IPS-15b (cell line): ENCODE data around the gene NIPA2.
"Not testable (repeated sequence)": the region's sequence is repeated elsewhere in the genome, so short reads cannot be mapped to it uniquely, and the experiment has no call there.

Source experiments
- H3K27me3 ChIP-seq: one replicate; pipeline ENCODE4 v1.6.1; 2013; ENCODE audit warnings: low read length; ENCODE audit not compliant: control insufficient read depth, insufficient read depth
- H3K36me3 ChIP-seq: one replicate; pipeline ENCODE4 v1.6.1; 2013; ENCODE audit warnings: low read length; ENCODE audit not compliant: control insufficient read depth, insufficient read depth
- H3K4me1 ChIP-seq: one replicate; pipeline ENCODE4 v1.6.1; 2013; ENCODE audit warnings: mild to moderate bottlenecking, low read length; ENCODE audit not compliant: control insufficient read depth, insufficient read depth
- H3K4me3 ChIP-seq: one replicate; pipeline ENCODE4 v1.5.1; 2013; ENCODE audit warnings: low read depth, low read length
- H3K9ac ChIP-seq: one replicate; pipeline ENCODE4 v1.6.1; 2013; ENCODE audit warnings: low read depth, mild to moderate bottlenecking, low read length
- H3K9me3 ChIP-seq: one replicate; pipeline ENCODE4 v1.6.1; 2013; ENCODE audit warnings: mild to moderate bottlenecking, low read length; ENCODE audit not compliant: control insufficient read depth, insufficient read depth

Gene NIPA2

DNA sequence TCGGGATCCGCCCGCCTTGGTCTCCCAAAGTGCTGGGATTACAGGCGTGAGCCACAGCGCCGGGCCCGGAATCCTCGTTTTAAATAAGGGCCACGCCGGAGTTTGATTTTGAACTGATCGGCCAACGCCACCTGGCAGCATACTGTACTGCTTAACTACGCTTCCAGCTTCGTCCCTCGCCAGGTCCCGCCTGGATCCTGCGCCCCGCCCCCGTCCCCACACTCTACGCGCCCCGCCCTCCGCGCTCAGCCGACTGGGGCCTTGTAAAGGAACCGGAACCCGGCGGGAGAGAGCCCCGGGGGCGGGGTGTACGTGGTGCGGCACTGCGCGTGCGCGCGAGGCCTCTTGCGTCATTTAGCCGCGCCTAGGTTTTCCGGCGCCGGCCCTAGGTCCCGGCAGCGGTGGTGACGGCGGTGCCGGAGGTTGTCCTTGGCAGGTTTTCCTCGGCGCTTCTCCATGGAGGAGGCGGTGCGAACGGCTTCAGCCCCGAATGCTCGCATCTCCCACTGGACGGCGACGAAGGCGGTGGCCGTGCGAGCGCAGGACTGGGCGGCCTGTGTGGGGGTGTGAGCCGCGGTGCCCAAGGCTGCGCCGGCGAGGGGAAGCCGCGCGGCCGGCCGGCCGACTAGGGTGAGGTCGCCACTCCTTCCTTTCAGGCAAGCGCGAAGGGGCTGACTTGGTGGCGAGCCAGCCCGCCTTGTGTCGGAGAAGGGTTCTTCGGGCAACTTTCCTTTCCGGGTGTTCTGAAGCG is at the start of gene NIPA2:
Gene NIPA2, plus strand, starts transcription at position 375 of the 751 bp plus-strand sequence. CDS start 13,066 bp downstream, outside the sequence.
- Histone ChIP-seq H3K36me3 (no peaks in the 10 kb centered on the region), H3K27me3 (peaks cover 2% of the 10 kb centered on the region), H3K9me3 (no peaks in the 10 kb centered on the region), H3K4me3 (peak within 1 kb of the TSS; percentile 95), H3K4me1 (peaks cover 7% of the 10 kb centered on the region), H3K9ac (peak within 1 kb of the TSS; percentile 95)

DNA sequence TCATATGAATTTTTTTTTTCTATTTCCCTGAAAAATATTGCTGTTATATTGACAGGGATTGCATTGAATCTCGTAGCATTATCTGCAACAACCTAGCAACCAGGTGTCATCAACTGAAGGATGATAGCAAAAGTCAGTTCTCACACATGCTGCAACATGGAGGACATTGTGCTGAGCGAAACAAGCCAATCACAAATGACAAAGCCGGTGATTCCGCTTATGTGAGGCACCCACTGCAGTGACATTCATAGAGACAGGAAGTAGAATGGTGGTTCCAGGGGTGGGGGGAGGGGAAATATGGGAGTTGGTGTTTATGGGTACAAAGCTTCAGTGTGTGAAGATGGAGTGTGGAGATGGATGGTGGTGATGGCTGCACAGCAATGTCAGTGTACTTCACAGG is 44.4 kb upstream of the NIPA2 start:
- Histone ChIP-seq H3K27me3 (no peaks in the 10 kb centered on the region), H3K9me3 (no peaks in the 10 kb centered on the region), H3K4me3 (no peak overlapping the region), H3K9ac (no peak overlapping the region), H3K4me1 (peaks cover 2% of the 10 kb centered on the region), H3K36me3 (no peaks in the 10 kb centered on the region)

DNA sequence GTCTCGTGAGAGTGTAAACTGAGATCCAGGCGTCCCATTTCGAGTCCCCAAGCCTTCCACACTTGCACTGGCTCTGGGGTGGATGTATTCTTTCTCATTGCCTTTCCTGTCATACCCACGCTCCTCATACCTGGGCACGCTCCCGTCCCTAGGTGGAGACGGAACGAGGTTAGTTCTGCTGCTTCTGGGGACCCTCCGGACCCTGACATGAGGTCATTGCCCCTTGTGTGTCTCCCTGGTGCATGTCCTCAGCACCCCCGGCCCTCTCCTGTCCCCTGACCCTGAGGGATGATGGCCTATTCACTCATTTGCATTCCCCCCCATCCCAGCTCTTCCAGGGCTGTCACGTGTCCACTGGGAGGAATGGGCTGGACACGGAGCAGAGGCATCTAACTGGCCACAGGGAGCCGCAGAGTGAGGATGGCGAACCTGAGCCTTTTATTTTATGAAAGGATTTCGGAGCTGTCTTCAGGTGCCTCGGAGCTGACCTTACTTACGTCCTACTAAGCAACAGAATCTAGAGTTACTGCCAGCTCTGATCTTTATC is 43.8 kb upstream of the NIPA2 start:
- Histone ChIP-seq H3K9ac (no peak overlapping the region), H3K9me3 (no peaks in the 10 kb centered on the region), H3K27me3 (no peaks in the 10 kb centered on the region), H3K36me3 (no peaks in the 10 kb centered on the region), H3K4me3 (no peak overlapping the region), H3K4me1 (peaks cover 2% of the 10 kb centered on the region)

DNA sequence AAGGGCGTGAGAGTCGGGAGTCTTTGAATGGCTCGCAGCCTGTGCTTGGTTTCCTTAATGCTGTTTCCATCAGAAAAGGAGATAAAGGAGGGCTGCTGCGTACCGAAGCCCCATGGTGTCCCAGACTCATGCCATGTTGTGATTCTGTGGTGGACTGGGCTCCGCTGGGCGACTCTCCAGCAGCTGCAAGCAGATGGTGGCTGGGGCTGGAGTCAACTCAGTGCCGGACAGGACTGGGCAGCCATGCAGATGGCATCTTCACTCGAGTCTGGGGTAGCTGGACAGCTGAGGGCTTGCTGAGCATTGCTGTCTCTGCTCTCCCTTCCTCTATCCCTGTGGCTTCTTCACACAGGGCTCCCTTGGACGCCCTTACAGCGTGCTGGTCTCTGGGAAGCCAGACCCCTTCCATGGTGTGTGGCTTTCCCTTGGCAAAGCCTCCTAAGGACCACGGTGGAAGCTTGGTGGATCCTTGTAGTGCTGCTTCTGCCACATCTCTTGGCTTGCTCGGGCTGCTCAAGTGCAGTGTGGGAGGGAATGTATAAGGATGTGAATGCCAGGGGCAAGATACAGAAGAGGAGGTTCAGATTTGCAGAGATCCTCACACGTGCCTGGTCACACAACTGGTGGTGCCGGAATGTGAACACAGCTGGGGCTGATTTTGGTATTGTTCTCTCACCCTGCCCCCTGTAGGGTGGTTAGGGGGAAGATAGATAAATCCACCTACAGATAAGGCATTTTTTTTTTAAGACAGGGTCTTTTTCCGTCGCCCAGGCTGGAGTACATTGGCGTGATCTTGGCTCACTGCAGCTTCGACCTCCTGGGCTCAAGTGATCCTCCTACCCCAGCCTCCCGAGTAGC is 43.0 kb upstream of the NIPA2 start:
- H3K36me3 ChIP-seq: no peaks in the 10 kb centered on the region
- no peak overlapping the region for H3K9ac ChIP-seq
- H3K4me1 ChIP-seq: peaks cover 2% of the 10 kb centered on the region
- H3K27me3 ChIP-seq: no peaks in the 10 kb centered on the region
- no peak overlapping the region for H3K4me3 ChIP-seq
- H3K9me3 ChIP-seq: no peaks in the 10 kb centered on the region

- H3K4me3 ChIP-seq: no peak overlapping the region
- H3K9ac ChIP-seq: no peak overlapping the region
- H3K9me3 ChIP-seq: no peaks in the 10 kb centered on the region
- no peaks in the 10 kb centered on the region for H3K36me3 ChIP-seq
- peaks cover 2% of the 10 kb centered on the region for H3K4me1 ChIP-seq
- no peaks in the 10 kb centered on the region for H3K27me3 ChIP-seq
Measured at GRCh38 chr15:22796079-22796478, 42.4 kb upstream of the NIPA2 start.

DNA sequence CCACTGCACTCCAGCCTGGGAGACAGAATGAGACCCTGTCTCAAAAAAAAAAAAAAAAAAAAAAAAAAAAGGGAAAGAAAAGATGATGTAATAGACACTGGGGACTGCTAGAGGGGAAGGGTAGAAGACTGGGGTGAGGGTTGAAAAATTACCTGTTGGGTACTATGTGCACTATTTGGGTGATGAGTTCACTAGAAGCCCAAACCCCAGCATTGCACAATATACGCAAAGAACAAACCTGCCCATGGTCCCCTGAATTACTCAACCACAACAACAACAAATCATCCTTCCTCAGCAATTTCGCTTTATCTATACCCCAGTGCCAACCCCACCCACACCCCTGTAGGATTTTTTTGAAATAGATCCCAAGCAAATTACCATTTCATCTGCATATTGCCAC is 38.6 kb upstream of the NIPA2 start:
- no peak overlapping the region for H3K4me3 ChIP-seq
- H3K4me1 ChIP-seq: peaks cover 2% of the 10 kb centered on the region
- H3K9ac ChIP-seq: no peak overlapping the region
- no peaks in the 10 kb centered on the region for H3K27me3 ChIP-seq
- no peaks in the 10 kb centered on the region for H3K9me3 ChIP-seq
- H3K36me3 ChIP-seq: no peaks in the 10 kb centered on the region

GRCh38 chr15:22803006-22803405 is 35.5 kb upstream of the NIPA2 start:
- H3K9ac ChIP-seq, H3K9me3 ChIP-seq, H3K4me1 ChIP-seq, H3K36me3 ChIP-seq, H3K4me3 ChIP-seq, H3K27me3 ChIP-seq: not testable (repeated sequence)

DNA sequence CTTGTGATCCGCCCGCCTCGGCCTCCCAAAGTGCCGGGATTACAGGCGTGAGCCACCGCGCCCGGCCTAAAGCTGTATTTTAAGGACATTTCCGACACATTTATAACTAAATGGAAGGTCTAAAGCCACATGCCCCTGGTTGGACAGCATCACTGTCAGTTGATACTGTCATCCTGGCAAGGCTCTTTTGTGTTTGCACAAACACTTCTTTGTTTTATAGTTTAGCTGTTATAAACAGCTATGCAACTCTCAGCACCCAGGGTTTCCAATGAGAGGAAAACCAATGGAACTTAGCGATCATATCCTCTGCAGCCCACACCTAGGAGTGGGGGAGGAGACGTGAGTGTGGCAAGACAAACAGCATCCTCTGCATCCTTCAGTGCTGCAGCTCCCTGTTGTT is 32.3 kb upstream of the NIPA2 start:
- Histone ChIP-seq H3K27me3 (no peaks in the 10 kb centered on the region), H3K9ac (no peak overlapping the region), H3K4me3 (no peak overlapping the region), H3K4me1 (no peaks in the 10 kb centered on the region), H3K36me3 (no peaks in the 10 kb centered on the region), H3K9me3 (no peaks in the 10 kb centered on the region)

DNA sequence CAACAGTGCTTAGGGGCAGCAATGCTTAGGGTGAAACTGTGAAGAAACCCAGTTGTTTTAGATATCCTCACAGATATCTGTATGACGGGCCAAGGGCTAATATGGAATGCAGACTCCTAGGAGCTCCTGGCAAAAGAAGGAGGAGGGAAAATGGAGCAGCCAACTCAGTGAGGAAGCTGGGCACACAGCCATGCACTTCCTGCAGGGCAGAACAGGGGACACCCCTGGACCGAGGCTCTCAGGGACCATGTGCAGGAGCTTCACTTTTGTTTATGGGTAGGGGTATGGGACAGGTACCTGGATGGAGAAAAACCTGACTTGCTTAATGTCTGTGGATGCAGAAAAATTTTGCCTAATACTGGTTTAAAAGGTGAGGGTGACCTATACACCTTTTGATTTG is 31.8 kb upstream of the NIPA2 start:
- H3K9me3 ChIP-seq: no peaks in the 10 kb centered on the region
- no peaks in the 10 kb centered on the region for H3K27me3 ChIP-seq
- H3K9ac ChIP-seq: no peak overlapping the region
- H3K4me3 ChIP-seq: no peak overlapping the region
- H3K36me3 ChIP-seq: no peaks in the 10 kb centered on the region
- no peaks in the 10 kb centered on the region for H3K4me1 ChIP-seq

DNA sequence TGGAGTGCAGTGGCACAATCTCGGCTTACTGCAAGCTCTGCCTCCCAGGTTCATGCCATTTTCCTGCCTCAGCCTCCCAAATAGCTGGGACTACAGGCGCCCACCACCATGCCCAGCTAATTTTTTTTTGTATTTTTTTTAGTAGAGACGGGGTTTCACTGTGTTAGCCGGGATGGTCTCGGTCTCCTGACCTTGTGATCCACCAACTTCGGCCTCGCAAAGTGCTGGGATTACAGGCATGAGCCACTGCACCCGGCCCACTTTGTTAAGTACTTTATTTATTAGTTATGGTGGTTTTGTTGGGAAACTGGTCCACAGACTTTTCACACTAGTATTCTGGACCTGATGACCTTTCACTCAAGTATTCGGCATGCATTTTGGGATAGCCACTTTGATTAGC is 30.6 kb upstream of the NIPA2 start:
- H3K9ac ChIP-seq, H3K4me1 ChIP-seq, H3K4me3 ChIP-seq, H3K36me3 ChIP-seq, H3K9me3 ChIP-seq, H3K27me3 ChIP-seq: not testable (repeated sequence)

DNA sequence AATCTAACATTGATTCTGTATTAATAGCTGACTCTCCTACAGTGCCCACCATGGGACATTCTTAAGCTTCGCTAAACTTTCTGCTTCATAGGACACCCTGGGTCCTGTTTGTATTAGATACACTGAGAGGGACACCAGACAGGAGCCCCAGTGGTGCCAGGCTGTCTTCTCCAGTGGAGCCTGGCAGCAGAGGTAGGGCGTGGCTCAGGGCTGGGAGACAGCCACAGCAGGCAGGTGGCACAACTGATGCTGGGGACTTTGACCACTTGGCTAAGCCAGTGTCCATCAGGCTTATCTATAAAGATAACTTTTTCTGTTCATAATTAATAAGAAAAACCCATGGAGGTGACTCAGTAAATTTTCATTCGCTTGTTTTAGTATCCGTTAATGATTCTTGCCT is 30.2 kb upstream of the NIPA2 start:
- Histone ChIP-seq H3K4me1 (no peaks in the 10 kb centered on the region), H3K27me3 (no peaks in the 10 kb centered on the region), H3K36me3 (no peaks in the 10 kb centered on the region), H3K4me3 (no peak overlapping the region), H3K9me3 (no peaks in the 10 kb centered on the region), H3K9ac (no peak overlapping the region)
